GM19099 (cell line): ENCODE measurements around the gene APH1B.

Experiments used
- POLR2A ChIP-seq: IDR thresholded peaks from 3 replicates; pipeline ENCODE4 v1.6.1; 2011; ENCODE audit warnings: low read depth; ENCODE audit not compliant: insufficient read length; ENCODE audit errors: extremely low read depth

Gene APH1B

DNA sequence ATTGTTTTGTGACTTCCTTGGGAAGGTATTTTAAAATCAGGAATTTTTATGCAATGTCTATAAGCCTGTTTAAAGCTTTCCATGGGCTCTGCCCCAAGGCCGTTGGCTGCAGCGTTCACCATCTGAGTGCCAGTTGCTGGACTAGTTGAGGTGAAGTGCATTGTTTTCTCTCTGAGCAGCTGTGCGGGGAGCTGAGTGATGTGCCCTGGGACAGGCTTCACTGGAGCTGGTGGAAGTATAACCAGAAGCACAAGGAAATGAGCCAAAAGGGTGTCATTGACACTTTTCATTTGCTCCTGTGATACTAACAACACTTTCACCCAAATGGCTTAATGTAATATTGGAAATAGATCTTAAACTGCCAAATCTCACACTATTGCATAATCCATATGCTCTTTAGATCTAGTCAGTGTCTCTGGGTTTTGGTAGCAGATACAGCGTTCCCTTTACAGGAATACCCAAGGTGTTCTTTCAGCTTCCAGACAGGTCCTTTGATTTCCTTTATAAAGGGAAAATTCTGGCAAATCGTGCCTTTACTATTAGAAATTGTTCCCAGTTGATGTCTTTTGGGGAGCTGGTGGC lies 29.2 kb downstream of the APH1B start:
- no peak for TF ChIP-seq POLR2A

GRCh38 chr15:63308491-63308890 lies 31.1 kb downstream of the APH1B start:
- no peak for TF ChIP-seq POLR2A

DNA sequence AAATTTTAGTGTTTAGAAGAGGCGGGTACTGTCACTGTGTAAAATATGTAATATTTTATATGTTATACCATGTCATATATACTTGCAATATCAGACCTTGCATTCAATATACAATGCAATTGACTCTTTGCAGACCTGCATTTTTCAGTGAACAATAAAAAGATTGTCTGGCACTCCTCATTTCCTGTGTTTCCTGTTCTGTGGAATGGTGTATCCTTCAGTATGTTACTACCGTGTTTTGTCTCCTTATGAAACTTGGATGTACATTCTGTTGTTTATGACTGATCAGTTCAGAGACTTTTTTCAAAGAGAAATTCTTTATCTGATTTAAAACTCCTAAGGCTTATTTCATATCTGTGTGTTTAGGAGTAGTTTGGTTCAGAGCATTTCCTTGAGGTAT lies 31.5 kb downstream of the APH1B start:
- TF ChIP-seq POLR2A, result no peak

DNA sequence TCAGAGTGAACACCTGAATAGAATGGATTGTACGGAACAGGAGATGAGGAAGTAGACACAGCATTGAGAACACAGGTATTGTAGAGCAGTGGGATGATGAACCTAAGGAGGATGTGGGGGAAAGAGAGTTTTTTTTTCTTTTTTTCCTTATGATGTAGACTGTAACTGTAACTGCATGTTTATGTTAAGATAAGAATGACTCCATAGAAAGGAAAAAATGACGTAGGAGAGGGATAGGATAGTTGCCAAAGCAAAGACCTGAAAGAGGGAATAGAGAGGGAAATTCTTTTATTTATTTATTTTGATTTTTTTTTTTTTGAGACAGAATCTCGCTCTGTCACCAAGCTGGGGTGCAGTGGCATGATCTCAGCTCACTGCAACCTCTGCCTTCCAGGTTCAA lies 33.2 kb downstream of the APH1B start:
- no peak for TF ChIP-seq POLR2A

DNA sequence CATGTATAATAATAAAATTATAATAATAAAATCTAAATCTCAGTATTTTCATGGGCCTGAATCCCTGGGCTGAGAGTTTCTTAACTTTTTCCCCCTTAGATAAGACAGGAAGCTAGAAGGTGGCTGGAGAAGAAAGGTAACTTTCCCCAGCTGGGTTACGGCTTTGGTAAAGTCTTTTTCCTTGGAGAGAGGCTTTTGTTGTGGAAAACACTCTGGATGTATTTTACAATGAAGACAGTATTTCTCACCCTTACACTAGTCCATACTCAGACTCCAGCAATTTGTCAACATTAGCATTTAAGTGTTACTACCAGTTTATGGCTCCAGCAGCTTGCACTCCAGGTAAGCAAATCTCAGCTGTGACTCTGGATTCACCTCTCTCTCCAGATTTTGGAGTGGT lies 34.9 kb downstream of the APH1B start:
- TF ChIP-seq POLR2A, result no peak

DNA sequence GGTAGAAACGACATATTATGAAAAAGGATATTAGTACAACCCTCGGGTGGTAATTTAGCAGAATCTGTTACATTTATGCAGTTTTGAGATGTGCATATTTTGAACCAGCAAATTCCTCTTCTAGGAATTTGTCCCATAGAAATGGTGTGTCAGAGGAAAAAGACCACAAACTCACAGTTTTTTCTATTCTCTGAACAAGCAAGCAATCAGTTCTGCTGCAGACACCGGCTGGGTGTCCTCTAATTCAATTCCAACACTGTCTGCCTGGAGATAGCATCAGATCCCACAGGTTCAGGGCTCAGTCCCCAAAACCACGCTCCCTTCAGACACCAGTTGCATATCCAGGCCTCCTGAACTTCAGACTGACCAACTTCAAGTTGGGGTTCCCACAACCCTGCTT lies 36.4 kb downstream of the APH1B start:
- no peak for TF ChIP-seq POLR2A

DNA sequence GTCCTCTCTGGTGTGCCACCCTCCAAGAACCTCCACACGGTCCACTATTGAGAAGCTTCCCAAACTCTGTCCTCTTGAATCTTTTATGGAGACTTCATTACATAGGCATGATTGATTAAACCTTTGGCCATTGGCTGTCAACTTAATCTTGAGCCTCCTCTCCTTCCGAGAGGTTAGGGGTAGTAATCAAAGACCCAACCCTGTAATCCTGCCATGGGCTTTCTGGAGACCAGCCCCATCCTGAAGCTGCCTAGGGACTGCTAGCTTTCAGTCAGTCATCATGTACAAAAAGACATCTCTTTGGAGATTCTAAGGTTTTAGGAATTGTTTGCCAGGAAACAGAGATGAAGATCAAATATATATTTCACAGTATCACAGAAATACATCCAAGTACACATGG lies 37.0 kb downstream of the APH1B start:
- TF ChIP-seq POLR2A, result no peak

GRCh38 chr15:63318344-63318743 lies 40.9 kb downstream of the APH1B start:
- no peak for TF ChIP-seq POLR2A

GRCh38 chr15:63319065-63319464 lies 41.7 kb downstream of the APH1B start:
- no peak for TF ChIP-seq POLR2A

- TF ChIP-seq POLR2A, result no peak
Observed at GRCh38 chr15:63321462-63321861, 44.1 kb downstream of the APH1B start.

DNA sequence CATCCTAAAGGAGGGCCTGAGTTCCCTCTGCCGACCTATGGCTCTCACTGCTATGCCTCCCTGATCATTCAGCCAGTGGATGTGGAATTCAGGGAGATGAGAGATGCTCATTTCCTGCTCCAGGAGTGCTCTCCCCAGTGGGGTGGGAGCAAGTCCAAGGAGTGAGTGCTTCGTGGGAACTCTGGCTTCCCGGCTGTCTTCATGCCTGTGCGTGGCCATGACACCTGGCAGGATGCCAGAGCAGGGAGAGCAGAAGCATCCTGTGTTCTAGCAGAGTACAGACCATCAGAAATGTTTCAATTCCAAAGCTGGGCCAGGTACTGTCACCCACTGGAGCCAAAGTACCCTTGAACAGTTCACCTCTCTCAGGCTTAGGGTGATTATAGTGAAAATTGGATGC lies 45.1 kb downstream of the APH1B start:
- TF ChIP-seq POLR2A, result no peak

DNA sequence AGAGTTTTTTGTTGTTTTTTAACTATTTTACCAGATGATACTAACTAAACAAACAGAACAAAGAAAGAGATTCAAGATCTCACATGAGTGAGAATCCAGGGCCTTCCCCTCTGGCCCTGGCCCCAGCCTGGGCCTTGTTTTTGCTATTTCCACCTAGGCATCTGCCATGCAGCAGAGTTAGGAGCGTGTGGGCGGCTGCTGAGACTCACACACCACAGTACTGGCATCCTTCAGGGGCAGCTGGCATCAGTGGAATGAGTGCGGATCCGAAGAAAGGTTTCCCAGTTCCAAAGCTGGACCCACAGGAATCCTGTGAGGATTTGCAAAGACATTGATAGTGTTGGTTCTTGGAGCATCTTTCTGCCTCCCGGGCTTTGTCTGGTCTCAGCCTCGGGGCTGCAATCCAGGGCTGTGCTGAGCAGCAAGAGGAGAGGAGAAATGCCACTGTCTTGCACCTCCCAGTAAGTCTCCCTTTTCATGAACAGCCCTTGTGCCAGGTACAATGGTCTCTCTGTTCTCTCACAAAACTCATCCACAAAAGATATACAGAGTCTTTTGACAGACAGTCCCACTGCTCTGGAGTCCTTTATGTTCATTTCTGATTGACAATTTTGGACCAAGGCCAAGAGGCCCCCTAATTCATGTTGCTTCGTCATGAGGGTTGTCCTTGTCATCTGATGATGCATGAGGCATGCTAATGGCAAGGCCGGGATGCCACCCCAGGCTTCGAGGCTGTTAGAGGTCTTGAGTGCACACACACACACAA lies 46.6 kb downstream of the APH1B start:
- no peak for TF ChIP-seq POLR2A

- TF ChIP-seq POLR2A, result no peak
Observed at GRCh38 chr15:63324770-63325169, 47.4 kb downstream of the APH1B start.

DNA sequence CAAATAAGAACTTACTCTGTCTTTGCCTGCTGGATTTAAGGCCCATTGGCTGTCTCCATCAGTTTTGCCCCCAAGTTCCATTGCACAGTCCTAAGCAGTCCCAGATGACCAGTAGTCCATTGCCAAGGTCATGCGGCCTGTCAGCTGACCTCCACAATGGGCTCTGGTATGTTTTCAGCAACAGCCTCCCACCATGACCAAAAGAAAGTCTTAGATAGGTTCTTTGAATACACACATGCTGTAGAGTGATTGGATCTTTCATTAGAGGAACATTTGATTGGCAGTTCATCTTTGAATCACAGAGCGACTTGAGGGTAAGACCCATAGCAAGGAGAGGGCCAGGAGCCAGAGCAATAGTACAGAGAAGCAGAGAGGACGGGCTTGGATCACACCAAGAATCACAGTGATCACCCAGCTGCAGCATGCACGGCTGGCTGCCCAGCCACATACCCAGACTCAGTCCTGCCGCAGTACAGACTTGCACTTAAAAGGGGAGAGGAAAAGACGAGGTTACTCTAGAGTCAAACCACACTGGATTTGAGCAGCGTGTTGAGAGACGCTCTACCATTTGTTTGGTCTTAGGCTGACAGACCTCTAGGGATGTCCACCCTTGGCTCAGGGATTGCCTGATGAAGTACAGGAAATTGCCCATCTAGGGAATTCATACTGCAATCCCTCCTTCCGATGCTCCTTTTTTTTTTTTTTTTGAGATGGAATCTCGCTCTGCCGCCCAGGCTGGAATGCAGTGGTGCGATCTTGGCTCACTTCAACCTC lies 50.4 kb downstream of the APH1B start:
- TF ChIP-seq POLR2A, result no peak

DNA sequence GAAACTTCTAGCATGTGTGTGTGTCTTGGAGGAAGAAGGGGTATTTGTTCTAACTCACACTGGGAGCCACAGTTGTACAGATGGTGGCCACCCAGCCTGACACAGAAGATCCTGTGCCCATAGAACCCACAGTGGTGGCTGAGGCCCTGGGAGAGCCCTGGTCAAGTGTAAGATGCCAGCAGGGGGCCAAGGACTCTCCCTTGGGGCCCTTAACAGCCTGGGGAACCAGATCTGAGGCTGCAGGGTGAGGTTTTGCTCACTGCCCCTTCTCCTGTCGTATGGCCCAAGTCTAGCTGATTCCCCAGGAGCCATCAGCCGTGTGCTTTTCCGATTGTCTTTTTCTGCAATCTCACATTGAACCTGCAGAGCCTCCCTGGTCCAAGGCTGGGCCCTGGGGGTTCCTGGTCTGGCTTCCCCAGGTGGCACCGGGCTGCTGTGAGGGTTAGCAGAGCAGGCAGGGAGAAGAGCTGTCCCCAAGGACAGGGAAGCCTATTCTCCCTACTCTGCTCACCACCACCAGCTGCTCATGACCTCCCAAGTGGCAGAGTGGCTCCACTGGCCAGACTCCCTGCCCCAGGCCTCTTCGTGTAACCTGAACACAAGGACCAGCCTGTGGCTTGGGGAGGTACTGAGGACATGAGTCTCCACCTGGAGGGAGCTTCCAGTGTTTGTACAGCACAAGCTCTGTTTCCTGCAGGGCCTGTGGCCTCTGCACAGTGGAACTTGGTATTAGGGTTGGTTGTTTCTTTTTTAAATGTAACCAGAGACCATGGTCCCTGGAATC lies 52.4 kb downstream of the APH1B start:
- TF ChIP-seq POLR2A, result no peak
